Heart left ventricle (tissue), 13 donors: ENCODE measurements around the gene GNA15.

Source experiments
- CTCF ChIP-seq, 12 donors: fragments of 200-600 bp; sonication (generic) in 4 of 12; IDR thresholded peaks; one replicate each; pipeline versions ENCODE4 v1.5.0 to v1.8.0; 2018 to 2022; ENCODE audit warnings: antibody characterized with exemption in 12 of 12, mild to moderate bottlenecking in 5 of 12
- POLR2A ChIP-seq, 2 donors: fragments of 450-650 bp; IDR thresholded peaks; one replicate each; pipeline ENCODE4 v1.6.1; 2017; ENCODE audit warnings: antibody characterized with exemption in 2 of 2, mild to moderate bottlenecking in 2 of 2, moderate library complexity in 2 of 2
- donor health status: ischemic (EF 13 %, LVEDD 7.1; RV severe dilation, severe dysfunction).
- donor health status: DM: no; HTN: yes; CAD: no.
- donor health status: DM: no; HTN: no; CAD: no.
- donor health status: ischemic (EF 25% LVEDD 6.9; RV normal size, moderate dysfunction).
- donor health status: ischemic (EF 25% LVEDD 5.7; RV mildly dilated, moderate dysfunction).
- donor health status: ischemic (EF 35%, LVEDD 5.7; RV mildly dilated, moderate dysfunction).
- donor health status: nonischemic (EF 11% LVEDD 7.7; RV severe dilation, severe dysfunction).
- donor health status: DM: yes; HTN: yes; CAD: no.
- donor health status: PGD.
- donor health status: ischemic (EF 29% LVEDD 5.4; RV normal size, mild dysfunction).
- donor health status: nonischemic (EF 23%, LVEDD 6.1; RV moderate dilation, normal function).

- no peak for TF ChIP-seq CTCF (IDR thresholded peaks at IDR 0.05)
- TF ChIP-seq POLR2A (IDR thresholded peaks at IDR 0.05) = no peak
Measured at GRCh38 chr19:3095441-3096191, 40.2 kb upstream of the GNA15 start.
